Fibroblast of pulmonary artery (primary cell): ENCODE results near the gene COL5A1.

Source experiments
- DNase-seq: peaks from one replicate; pipeline ENCODE4 v3.0.0-alpha.2; 2010; ENCODE audit warnings: low read depth
- H3K4me3 ChIP-seq: replicated peaks from 2 replicates; pipeline ENCODE4 v1.5.1; 2011; ENCODE audit warnings: low read depth, mild to moderate bottlenecking, control low read depth, low read length, moderate library complexity
- CTCF ChIP-seq: IDR thresholded peaks from 2 replicates; pipeline ENCODE4 v1.5.1; 2011; ENCODE audit warnings: mild to moderate bottlenecking, control low read depth, low read length, inconsistent platforms; ENCODE audit errors: missing control alignments

Gene COL5A1

GRCh38 chr9:134830126-134830525, 188.5 kb downstream of the COL5A1 start:
- no peak for DNase-seq
- H3K4me3 ChIP-seq, result no peak overlapping the region
- TF ChIP-seq CTCF, result no peak

GRCh38 chr9:134830926-134831720, 189.5 kb downstream of the COL5A1 start:
- TF ChIP-seq CTCF, result no peak
- no peak overlapping the region for H3K4me3 ChIP-seq
- DNase-seq, result no peak

- DNase-seq, result no peak
- no peak for TF ChIP-seq CTCF
- H3K4me3 ChIP-seq, result no peak overlapping the region
These were observed 190.9 kb downstream of the COL5A1 start for GRCh38 chr9:134832471-134832870.

GRCh38 chr9:134833294-134833880, 191.8 kb downstream of the COL5A1 start:
- no peak for DNase-seq
- TF ChIP-seq CTCF, result no peak
- H3K4me3 ChIP-seq, result no peak overlapping the region

DNA sequence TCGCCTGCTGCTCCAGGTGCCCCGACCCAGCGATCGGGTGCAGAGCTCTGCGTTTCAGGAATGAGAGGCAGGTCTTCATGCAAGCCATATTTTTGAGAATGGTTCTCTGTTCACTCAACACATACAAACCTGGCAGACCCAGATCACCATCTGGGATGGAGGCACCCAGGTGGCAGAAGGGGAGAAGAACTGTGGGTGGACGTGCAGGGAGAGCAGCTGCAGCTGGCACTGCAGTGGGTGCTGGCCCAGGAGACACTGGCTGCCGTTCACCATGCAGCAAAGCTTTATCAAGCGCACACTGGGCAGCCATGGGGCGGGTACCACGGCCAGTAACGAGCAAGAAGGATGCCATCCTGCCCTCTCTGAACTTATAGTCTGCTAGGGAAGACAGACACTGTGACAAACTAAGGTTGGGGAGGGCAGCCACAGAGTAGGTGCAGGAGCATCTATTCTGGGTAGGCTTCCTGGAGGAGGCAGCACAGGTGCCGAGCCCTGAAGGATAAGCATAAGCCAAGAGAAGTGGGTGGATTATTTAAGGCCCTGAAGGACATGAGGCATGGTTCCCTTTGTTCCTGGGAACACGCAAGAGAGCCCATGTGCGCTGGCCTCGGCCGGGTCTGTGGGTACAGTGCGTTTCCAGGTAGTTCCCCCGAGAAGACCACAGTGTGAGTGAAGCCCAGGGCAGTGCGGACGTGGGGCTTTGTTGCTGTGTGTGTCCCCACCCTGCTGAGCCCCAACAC, 192.8 kb downstream of the COL5A1 start:
- no peak overlapping the region for H3K4me3 ChIP-seq
- no peak for DNase-seq
- no peak for TF ChIP-seq CTCF

DNA sequence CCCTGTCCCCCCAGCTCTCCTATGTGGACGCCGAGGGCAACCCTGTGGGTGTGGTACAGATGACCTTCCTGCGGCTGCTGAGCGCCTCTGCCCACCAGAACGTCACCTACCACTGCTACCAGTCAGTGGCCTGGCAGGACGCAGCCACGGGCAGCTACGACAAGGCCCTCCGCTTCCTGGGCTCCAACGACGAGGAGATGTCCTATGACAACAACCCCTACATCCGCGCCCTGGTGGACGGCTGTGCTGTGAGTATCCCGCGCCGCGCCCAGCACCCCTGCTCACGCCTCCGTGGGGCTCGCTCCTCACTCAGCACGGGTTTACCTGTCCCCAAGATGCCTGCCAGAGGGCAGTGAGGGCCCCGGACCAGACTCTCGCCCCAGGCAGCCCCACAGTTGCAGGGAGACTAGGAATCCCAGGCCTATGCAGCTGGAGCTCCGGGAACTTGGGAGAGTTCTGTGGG, 193.4 kb downstream of the COL5A1 start:
- DNase-seq, result no peak
- H3K4me3 ChIP-seq, result no peak overlapping the region
- TF ChIP-seq CTCF, result no peak
